GM19351 (cell line): Measurements from ENCODE around the gene ADGRV1.

Experiments
- ATAC-seq: cut with Tn5 transposase; IDR thresholded peaks from one replicate; pipeline ENCODE4 v1.9.1; 2021; ENCODE audit warnings: mild to moderate bottlenecking, moderate library complexity; ENCODE audit not compliant: unreplicated experiment

Gene ADGRV1

DNA sequence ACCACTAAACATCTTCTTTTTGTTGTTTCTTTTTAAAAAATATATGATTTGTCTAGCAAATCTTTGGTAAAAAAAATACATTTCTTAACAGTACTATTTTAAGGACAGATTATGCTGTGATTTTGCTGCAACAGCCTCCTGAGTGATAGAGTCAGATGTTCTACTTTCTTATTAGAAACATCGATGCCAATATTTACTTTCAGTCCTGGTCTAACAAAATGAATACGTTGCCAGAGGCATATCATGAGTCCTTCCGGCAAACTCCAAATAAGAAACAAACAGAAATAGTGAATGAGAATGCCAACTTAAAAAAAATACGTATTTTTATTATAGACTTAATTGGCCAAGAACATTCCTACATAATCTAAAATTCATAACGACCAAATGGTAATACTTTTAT is 371.5 kb downstream of the ADGRV1 start:
- ATAC-seq: no peak

DNA sequence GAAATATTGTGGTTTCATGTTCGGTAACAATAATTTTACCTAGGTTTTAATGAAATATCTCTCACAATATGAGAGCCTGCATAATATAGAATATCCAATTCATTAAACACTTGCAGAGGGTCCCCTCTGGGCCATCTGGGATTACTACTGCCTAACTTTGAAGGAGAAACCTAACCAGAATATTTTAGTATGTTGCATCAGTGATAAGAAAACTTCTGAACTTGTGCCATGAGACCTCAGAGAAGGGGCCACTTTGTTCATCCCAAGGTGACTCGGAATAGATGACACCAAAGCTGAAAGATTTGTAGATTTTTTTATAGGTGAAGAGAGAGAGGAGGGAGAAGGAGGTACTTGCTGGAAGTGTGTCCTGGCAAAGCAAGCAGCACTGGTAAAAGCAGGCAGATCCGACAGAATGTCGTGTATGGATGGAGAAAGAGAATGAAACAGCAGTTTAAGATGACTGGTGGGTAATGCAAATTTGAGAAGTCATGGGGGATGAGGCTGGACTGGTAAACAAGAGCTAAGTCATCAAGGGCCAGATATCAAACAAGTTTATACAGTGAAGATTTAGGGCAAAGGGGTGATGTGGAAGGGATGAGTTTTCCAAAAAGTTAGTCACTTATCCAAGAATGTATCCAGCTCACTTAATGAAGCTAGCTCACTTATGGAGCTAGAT is 372.3 kb downstream of the ADGRV1 start:
- ATAC-seq: no peak

- peak; percentile 57 for ATAC-seq
These were observed 373.6 kb downstream of the ADGRV1 start for GRCh38 chr5:90932052-90932699.

DNA sequence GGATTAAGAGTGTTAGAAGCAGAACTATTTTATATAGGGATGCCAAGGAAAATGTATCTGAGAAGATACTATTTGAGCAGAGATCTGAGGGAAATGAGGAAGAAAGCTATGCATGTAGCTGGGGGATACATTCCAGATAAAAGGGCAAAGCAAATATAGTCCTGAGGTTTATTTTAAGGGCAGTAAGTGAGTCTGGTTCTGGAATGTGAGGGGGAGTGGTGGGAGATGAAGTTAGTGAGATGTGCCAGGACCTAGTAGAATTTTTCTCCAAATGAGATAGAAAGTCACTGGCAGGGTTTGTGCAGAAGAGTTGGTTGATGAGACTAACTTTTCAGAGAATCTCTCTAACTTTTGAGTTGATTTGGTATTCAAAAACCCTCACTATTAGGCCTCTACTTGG is 374.7 kb downstream of the ADGRV1 start:
- no peak for ATAC-seq

- ATAC-seq: no peak
These were observed 375.6 kb downstream of the ADGRV1 start for GRCh38 chr5:90934091-90934719.

- no peak for ATAC-seq
These were observed 376.1 kb downstream of the ADGRV1 start for GRCh38 chr5:90934738-90935137.

DNA sequence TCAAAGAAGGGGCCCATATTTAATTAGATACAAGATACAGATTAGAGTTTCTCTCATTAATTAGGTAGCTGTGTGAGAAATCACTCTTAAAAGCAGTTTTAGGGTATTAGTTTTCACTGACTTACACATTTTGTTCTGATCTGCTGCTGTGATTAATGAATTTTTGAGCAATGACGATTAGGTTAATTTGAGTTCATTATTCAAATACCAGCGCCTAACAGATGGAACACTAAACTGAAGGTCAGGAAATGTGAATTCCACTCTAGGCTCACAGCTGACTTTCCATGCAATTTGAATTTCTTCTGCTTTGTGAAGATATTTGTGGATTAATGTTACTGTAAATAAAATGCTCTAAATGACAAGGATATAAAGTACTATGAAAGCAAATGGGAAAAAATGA is 380.6 kb downstream of the ADGRV1 start:
- no peak for ATAC-seq

DNA sequence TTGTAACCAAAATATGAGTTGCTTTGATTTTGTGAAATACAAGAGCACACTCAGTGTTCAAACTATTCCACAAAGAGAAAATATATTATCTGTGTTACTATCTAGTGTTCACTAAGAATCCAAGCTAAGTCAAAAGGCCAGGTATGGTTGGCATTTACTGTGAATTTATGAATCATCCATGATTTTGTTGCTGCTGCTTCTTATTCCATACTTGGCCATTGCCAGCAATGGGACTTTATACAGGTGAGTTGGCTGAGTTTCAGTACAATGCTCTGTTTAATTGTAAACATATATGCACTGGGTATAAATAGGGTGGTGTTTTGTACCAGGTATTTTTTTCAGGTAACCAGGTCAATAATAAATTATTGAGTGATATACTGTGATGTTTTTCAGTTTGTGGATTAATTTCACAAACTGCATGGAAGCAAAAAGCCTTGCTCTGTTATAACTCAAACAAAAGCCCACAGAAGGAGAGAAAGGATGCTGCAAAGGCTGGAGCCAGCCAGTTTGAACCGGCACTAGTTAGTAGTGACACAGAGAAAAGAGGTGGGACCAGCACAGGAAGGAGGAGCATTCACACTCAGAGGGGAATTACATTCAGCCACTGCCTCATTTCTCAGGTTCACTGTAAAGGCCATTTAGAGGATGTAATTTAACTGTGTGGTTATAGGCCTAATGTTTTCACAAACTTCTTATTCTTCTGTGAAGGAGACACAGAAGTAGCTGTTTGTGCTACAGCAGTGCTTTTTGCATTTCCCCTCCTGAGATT is 381.8 kb downstream of the ADGRV1 start:
- ATAC-seq: peak; percentile 100

DNA sequence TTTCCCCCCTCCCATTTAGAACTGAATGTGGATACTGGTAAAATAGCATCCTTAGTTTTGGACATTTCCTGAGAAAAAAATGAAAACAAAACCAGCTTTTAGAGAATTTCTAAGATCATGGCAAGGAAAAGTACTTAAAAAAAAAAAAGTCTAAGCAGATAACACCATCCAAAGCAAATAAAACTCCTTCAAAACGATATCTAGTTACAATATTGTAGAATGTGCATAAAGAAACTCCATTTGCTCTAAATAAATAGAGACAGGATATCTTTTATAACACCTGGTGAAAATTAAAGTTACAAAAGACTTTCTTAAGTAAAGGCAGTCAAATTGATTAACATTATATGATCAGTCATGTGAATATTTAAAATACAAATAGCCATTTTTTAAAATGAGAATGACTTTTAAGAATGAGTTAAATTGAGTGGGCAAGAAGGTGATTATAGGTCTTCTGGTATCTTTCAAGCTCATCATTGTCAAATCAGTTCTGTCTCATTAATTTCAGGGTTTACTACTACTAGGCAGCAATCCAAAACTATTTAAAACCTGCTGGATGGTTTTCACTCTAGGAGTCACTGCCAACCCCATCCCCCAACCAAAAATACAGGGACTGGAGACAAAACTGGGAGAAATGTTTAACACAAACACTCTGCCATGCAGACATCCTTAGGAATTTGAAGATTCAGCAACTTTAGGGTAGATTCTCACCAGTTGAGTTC is 382.6 kb downstream of the ADGRV1 start:
- ATAC-seq: no peak

DNA sequence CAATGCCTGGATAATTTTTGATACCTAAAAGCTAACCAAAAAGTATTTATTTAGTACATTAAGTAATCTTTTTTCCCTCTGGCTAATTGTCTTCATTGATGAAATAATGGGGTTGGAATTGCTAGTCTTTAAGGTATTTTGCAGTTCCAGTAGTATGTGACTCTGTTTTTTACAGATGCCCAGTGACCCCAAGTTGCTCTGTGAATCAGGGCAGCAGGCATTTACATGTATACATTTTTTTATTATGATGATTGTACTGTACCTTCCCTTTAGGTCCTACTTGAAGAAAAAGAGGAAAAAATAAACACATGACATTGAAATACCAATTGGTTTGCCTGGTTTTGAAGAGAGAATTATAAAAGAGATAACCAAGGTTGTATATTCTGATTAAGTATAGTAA is 385.5 kb downstream of the ADGRV1 start:
- ATAC-seq: no peak

DNA sequence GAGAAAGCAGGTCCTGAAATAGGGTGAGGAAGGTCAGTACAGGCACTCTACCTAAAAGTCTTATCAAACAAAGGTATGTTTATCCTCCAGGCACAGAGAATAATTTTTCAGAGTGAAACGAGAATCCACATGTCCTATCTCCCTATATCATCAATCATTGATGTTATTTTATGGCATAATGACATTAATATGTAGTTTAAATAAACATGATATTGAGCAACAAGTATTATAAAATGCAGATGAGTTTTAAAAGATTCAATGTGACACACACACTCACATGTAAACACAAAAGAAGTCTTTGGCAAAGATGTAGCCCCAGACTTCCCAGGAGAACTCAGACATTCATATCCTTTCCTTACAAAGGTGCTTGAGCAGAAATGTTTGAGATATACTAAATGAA is 389.1 kb downstream of the ADGRV1 start:
- no peak for ATAC-seq

GRCh38 chr5:90948969-90949368 is 390.4 kb downstream of the ADGRV1 start:
- ATAC-seq: no peak

DNA sequence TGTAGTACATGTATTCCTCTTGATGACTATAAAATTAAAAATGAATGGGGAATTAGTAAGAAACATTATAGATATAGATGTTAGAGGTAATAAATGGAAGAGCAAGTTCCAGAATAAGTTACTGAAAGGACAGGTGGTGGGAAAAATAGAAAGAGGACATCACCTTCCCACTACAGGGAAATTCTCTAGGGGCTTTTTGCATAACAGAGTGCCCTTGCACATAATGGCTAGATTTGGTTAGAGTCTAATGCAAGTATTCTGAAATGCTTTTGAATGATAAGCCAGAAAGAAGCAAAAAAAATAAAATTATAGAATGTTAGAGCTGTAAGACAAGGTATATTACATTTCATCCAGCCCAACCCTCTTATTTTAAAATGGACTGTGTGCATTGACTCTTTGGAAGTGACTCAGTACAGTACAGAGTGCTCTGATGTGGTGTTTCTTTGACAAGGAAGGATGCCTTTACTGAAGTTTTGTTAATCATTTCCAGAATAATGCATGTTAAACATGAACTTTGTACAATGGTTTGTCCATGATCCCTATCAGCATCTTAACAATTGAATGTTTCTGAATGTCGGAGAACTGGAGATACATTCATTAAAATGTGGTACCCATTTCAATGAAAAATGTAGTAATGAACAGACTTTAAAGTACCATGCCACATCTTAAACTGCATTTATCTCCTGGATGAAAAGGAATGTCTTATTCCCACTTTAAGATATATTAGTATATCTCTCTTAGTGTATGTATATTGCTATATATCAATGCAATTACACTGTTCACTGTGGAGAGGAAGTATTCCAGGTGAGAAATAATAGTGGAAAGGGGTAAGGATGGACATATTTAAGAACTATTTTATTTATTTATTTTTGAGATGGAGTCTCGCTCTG is 391.1 kb downstream of the ADGRV1 start:
- peak; percentile 63 for ATAC-seq

DNA sequence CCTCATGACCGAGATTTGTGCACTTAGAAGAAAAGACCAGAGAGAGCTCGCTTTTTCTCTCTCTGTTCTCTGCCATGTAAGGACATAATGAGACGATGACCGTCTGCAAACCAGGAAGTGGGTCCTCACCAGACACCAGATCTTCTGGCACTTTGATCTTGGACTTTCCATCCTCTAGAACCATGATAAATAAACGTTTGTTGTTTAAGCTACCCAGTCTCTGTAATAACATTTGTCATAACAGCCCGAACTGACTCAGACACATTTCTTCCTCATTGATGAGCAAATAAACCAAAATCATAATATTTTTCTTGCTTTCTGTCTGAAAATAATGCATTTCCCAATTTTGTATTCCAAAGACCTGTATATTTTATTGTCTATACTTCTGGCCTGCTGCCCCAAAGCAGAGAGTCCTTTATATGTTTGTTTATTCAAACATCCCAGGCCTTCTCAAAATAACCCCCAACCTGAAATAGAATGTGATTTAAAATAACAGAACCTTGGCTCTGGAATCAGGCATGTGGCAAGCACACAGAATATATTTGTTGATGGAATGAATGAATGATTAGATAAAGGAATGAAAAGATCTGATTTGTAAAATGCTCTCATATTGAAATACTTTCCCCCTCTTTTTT is 396.5 kb downstream of the ADGRV1 start:
- no peak for ATAC-seq

- ATAC-seq: no peak
These were observed 398.0 kb downstream of the ADGRV1 start for GRCh38 chr5:90956511-90957097.

- no peak for ATAC-seq
These were observed 399.3 kb downstream of the ADGRV1 start for GRCh38 chr5:90957906-90958305.

DNA sequence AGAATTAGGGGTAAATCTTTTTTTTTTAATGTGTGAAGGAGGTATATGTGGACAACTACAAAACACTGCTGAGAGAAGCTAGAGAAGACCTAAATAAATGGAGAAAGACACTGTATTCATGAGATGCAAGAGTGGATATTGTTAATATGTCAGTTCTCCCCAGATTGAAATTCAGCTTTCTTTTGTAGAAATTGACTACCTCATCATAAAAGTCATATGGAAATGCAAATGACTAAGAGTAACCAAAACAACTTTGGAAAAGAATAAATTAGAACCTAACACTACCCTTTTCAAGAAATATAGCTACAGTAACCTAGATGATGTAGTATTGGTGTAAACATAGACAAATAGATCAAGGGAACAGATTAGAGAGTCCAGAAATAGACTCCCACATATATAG is 400.7 kb downstream of the ADGRV1 start:
- no peak for ATAC-seq

GRCh38 chr5:90962481-90962880 is 403.9 kb downstream of the ADGRV1 start:
- ATAC-seq: no peak

GRCh38 chr5:90965110-90965685 is 406.6 kb downstream of the ADGRV1 start:
- no peak for ATAC-seq
